ENCODE results near the gene PCK1. TPM values are rescaled to one million over a fixed set of nuclear protein-coding genes. Genes with fewer than 3 reads are reported as not detected.

Gene PCK1
- total RNA-seq, 1 experiment from 2014 or later = 0.17 TPM

Other genes with a start within 250 kb of the PCK1 start
- gene SPO11, start 231.3 kb upstream of the PCK1 start, total RNA-seq (2021) = not detected in 3 replicates
- gene RAE1, start 209.9 kb upstream of the PCK1 start, total RNA-seq (2021) = 31.3 to 33.4 TPM (median 31.4 TPM) in 3 replicates
- 60.5 to 69.0 TPM (median 61.1 TPM) in 3 replicates for gene RBM38, start 169.7 kb upstream of the PCK1 start, total RNA-seq (2021)
- gene CTCFL, start 36.0 kb upstream of the PCK1 start, total RNA-seq (2021) = 0.70 to 2.6 TPM (median 2.4 TPM) in 3 replicates
- gene ZBP1, start 59.3 kb downstream of the PCK1 start, total RNA-seq (2021) = not detected in 3 replicates
- gene PMEPA1, start 148.9 kb downstream of the PCK1 start, total RNA-seq (2021) = 29.8 to 40.6 TPM (median 31.0 TPM) in 3 replicates

Measured in WTC11 (cell line).